Activated T-cell treated with anti-CD3 and anti-CD28 coated beads, Interleukin-2, amount 50 U/mL, for 4 hours (primary cell): ENCODE results near the gene DPYSL5. TPM values are rescaled to one million over a fixed set of nuclear protein-coding genes. Genes with fewer than 3 reads are reported as not detected.

ENCODE experiments used
- ATAC-seq, 2 donors: fragments of 200-7000 bp; cut with Tn5 transposase; one replicate each; pipeline ENCODE4 v1.10.0; 2021
- DNase-seq: peaks from one replicate; pipeline ENCODE4 v3.0.0-alpha.2; 2020
- H3K27me3 Mint-ChIP-seq: one replicate; pipeline ENCODE4 v1.8.0; 2021; ENCODE audit warnings: low read depth, mixed read lengths
- H3K36me3 Mint-ChIP-seq: one replicate; pipeline ENCODE4 v1.8.0; 2022; ENCODE audit warnings: mixed read lengths; ENCODE audit not compliant: insufficient read depth
- H3K4me1 Mint-ChIP-seq: one replicate; pipeline ENCODE4 v1.8.0; 2021; ENCODE audit warnings: low read depth, mixed read lengths
- H3K4me3 Mint-ChIP-seq: one replicate; pipeline ENCODE4 v1.8.0; 2021; ENCODE audit warnings: mild to moderate bottlenecking, moderate library complexity, mixed read lengths
- H3K9me3 Mint-ChIP-seq: one replicate; pipeline ENCODE4 v1.8.0; 2021; ENCODE audit warnings: mixed read lengths
- total RNA-seq, 3 donors: library from RNA; stranded (reverse); gene quantifications; one replicate each; pipeline ENCODE4 v1.2.1, GENCODE V29; 2021

Gene DPYSL5
- total RNA-seq, 3 donors from 2014 or later = not detected

- Mint-ChIP-seq H3K4me3 (no peak overlapping the region), H3K9me3 (no peaks in the 10 kb centered on the region), H3K36me3 (no peaks in the 10 kb centered on the region)
Observed at GRCh38 chr2:26977012-26977411, 129.1 kb downstream of the DPYSL5 start.

GRCh38 chr2:26978061-26978596 lies 130.2 kb downstream of the DPYSL5 start:
- Mint-ChIP-seq H3K4me1 (no peaks in the 10 kb centered on the region), H3K4me3 (no peak overlapping the region)
- DNase-seq = no peak

More at GRCh38 chr2:26977012-26977411, 129.1 kb downstream of the DPYSL5 start:
- DNase-seq = no peak
- no peak for ATAC-seq
- Mint-ChIP-seq H3K4me1 (no peaks in the 10 kb centered on the region), H3K27me3 (no peaks in the 10 kb centered on the region)

GRCh38 chr2:26979741-26980140 lies 131.8 kb downstream of the DPYSL5 start:
- no peaks in the 10 kb centered on the region for H3K36me3 Mint-ChIP-seq
- H3K4me1 Mint-ChIP-seq = no peaks in the 10 kb centered on the region
- ATAC-seq = no peak

More at GRCh38 chr2:26978061-26978596, 130.2 kb downstream of the DPYSL5 start:
- no peaks in the 10 kb centered on the region for H3K36me3 Mint-ChIP-seq
- no peaks in the 10 kb centered on the region for H3K9me3 Mint-ChIP-seq
- no peak for ATAC-seq
- H3K27me3 Mint-ChIP-seq = no peaks in the 10 kb centered on the region

DNA sequence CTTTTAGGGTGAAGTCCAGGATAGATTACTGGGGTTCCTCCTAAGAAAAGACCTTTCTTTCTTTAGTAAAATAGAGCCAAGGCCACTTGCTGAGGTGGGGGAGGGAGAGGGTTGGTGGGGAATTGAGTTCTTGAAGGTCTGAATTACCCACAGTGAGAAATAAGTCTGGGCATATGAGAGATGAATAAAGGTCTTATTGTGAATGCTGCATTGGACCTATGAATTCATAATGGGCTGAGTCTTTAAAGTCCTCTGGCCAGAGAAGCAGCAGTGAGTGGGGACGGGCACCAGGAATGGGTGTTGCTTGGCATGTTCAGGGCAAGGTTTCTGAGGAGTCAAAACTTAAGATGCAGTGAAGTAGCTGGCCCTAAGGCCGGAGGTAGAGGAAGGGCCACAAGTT lies 133.0 kb downstream of the DPYSL5 start:
- H3K9me3 Mint-ChIP-seq = no peaks in the 10 kb centered on the region
- H3K36me3 Mint-ChIP-seq = no peaks in the 10 kb centered on the region
- no peak for DNase-seq
- no peaks in the 10 kb centered on the region for H3K27me3 Mint-ChIP-seq
- no peaks in the 10 kb centered on the region for H3K4me1 Mint-ChIP-seq
- ATAC-seq = no peak
- H3K4me3 Mint-ChIP-seq = no peak overlapping the region

More at GRCh38 chr2:26979741-26980140, 131.8 kb downstream of the DPYSL5 start:
- no peaks in the 10 kb centered on the region for H3K9me3 Mint-ChIP-seq
- no peak for DNase-seq
- H3K27me3 Mint-ChIP-seq = no peaks in the 10 kb centered on the region
- H3K4me3 Mint-ChIP-seq = no peak overlapping the region

DNA sequence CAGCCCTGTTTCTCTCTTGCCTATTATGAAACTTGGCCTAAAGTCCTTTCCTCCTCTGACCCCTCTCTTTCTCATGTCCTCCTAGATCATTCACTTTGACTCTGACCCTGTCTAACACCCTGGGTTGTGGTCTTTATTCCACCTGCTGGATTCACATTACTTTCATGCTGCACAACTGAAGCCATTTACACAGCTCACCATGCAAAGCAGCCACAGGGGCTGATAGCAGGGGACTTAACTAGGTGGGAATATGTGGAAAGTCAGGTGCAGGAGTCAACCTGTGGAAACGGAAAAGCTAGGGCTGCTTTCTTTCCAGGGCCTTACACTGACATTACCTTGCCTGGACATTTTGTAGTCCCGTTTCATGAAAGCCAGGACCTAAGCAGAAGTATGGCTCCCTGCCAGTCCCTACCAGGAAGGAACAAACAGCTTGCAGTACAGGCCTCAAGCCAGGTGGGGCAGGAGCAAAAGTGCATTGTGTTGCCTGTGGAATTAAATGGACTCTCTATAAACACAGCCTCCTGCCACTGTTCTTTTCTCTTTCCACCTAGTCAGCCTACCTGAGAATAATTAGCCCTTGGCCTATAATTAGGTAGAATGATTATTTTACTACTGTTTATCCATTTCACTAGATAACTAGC lies 134.3 kb downstream of the DPYSL5 start:
- Mint-ChIP-seq H3K36me3 (no peaks in the 10 kb centered on the region), H3K4me1 (no peaks in the 10 kb centered on the region), H3K27me3 (no peaks in the 10 kb centered on the region), H3K4me3 (no peak overlapping the region), H3K9me3 (no peaks in the 10 kb centered on the region)
- peak; percentile 50 to 55 for ATAC-seq
- DNase-seq = no peak

GRCh38 chr2:26983746-26984145 lies 135.8 kb downstream of the DPYSL5 start:
- no peak overlapping the region for H3K4me3 Mint-ChIP-seq
- no peaks in the 10 kb centered on the region for H3K4me1 Mint-ChIP-seq
- no peaks in the 10 kb centered on the region for H3K9me3 Mint-ChIP-seq
- no peaks in the 10 kb centered on the region for H3K36me3 Mint-ChIP-seq
- no peaks in the 10 kb centered on the region for H3K27me3 Mint-ChIP-seq
- no peak for ATAC-seq
- no peak for DNase-seq

DNA sequence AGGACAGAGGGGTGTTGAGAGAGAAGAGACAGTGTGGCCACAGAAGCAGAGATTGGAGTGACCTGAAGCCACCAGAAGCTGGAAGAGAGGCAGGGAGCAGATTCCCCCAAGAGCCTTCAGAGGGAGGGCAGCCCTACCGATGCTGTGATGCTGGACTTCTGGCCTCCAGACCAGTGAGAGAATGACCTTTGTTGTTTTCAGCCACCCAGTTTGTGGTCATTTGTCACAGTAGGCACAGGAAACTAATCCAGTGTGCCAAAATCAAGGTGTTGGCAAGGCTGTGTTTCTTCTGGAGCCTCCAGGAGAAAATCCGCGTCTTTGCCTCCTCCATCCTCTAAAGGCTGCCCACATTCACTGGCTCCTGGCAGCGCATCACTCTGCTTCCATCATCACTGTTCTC lies 137.9 kb downstream of the DPYSL5 start:
- DNase-seq = no peak
- Mint-ChIP-seq H3K9me3 (no peaks in the 10 kb centered on the region), H3K27me3 (no peaks in the 10 kb centered on the region), H3K4me1 (no peaks in the 10 kb centered on the region), H3K4me3 (no peak overlapping the region), H3K36me3 (no peaks in the 10 kb centered on the region)
- ATAC-seq = no peak

- Mint-ChIP-seq H3K27me3 (no peaks in the 10 kb centered on the region), H3K4me3 (no peak overlapping the region), H3K9me3 (no peaks in the 10 kb centered on the region), H3K36me3 (no peaks in the 10 kb centered on the region), H3K4me1 (no peaks in the 10 kb centered on the region)
- DNase-seq (no peak), ATAC-seq (no peak)
Observed at GRCh38 chr2:26986576-26986975, 138.6 kb downstream of the DPYSL5 start.

- Mint-ChIP-seq H3K27me3 (no peaks in the 10 kb centered on the region), H3K36me3 (no peaks in the 10 kb centered on the region), H3K9me3 (no peaks in the 10 kb centered on the region), H3K4me3 (no peak overlapping the region), H3K4me1 (no peaks in the 10 kb centered on the region)
- no peak for ATAC-seq
- no peak for DNase-seq
Observed at GRCh38 chr2:26988058-26988860, 140.3 kb downstream of the DPYSL5 start.

GRCh38 chr2:26989156-26989555 lies 141.2 kb downstream of the DPYSL5 start:
- Mint-ChIP-seq H3K9me3 (no peaks in the 10 kb centered on the region), H3K4me3 (no peak overlapping the region), H3K27me3 (no peaks in the 10 kb centered on the region), H3K36me3 (no peaks in the 10 kb centered on the region), H3K4me1 (no peaks in the 10 kb centered on the region)
- ATAC-seq = no peak
- no peak for DNase-seq

DNA sequence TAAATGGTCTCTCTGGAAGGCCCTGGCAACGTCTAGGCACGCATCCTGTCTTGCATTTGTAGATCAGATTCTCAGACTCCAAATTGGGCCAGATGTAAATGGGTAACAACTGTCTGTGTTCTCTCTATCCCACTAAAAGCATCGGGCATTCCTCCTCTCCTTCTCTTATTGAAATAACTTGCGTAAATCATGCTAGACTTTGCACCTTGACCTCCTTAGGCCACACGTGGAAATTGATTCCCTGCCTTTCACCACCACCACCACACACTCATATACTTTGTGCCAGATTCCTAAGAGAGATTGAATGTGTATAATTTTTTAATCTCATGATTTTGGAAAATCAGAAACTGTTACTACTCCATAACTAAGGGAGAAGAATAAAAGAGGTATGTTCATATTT lies 143.8 kb downstream of the DPYSL5 start:
- Mint-ChIP-seq H3K27me3 (no peaks in the 10 kb centered on the region), H3K9me3 (no peaks in the 10 kb centered on the region), H3K4me1 (no peaks in the 10 kb centered on the region), H3K4me3 (no peak overlapping the region), H3K36me3 (no peaks in the 10 kb centered on the region)
- DNase-seq (no peak), ATAC-seq (no peak)

DNA sequence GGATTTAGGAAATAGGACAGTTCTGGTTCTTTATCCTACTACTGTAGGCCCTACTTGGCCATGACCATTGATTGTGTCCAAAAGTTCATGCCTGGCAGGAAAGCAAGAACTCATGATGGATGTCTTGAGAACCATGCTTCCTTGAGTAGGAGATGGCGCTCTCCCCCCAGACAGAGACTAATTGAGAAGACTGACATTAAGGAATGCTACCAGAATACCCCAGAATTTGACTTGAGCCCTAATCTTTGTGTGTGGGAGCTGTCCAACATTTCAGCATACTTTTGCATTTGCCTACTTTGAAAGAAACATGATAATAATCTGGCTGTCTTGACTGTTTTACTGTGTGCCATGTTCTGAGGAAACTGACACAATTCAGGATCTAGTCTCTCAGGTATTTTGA lies 145.8 kb downstream of the DPYSL5 start:
- Mint-ChIP-seq H3K27me3 (peaks cover under 1% of the 10 kb centered on the region), H3K4me3 (no peak overlapping the region), H3K9me3 (no peaks in the 10 kb centered on the region), H3K36me3 (no peaks in the 10 kb centered on the region), H3K4me1 (no peaks in the 10 kb centered on the region)
- DNase-seq (no peak), ATAC-seq (no peak)

- H3K36me3 Mint-ChIP-seq = peaks cover 2% of the 10 kb centered on the region
- H3K9me3 Mint-ChIP-seq = no peaks in the 10 kb centered on the region
- H3K4me1 Mint-ChIP-seq = no peaks in the 10 kb centered on the region
- H3K4me3 Mint-ChIP-seq = no peak overlapping the region
- DNase-seq = no peak
- H3K27me3 Mint-ChIP-seq = peaks cover 6% of the 10 kb centered on the region
- no peak for ATAC-seq
Observed at GRCh38 chr2:26994983-26995382, 147.1 kb downstream of the DPYSL5 start.

DNA sequence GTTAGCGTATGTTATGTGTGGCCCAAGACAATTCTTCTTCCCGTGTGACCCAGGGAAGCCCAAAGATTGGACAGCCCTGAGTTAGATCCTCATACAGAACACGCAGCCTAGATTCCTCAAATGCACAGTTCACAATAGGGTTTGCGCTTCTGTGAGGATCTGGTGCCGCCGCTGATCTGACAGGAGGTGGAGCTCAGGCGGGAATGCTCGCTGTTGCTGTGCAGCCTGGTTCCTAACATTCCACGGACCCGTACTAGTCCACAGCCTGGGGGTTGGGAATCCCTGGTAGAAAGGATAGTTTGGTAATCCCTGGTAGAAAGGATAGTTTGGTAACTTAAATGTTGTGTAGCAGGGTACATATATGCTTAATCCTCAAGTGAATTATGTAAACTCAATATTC lies 149.5 kb downstream of the DPYSL5 start:
- Mint-ChIP-seq H3K36me3 (peaks cover 2% of the 10 kb centered on the region), H3K9me3 (no peaks in the 10 kb centered on the region), H3K4me3 (no peak overlapping the region), H3K27me3 (peaks cover 7% of the 10 kb centered on the region), H3K4me1 (no peaks in the 10 kb centered on the region)
- DNase-seq (no peak), ATAC-seq (no peak)

- no peak overlapping the region for H3K4me3 Mint-ChIP-seq
Observed at GRCh38 chr2:26998323-26998722, 150.4 kb downstream of the DPYSL5 start.

More at GRCh38 chr2:26998323-26998722, 150.4 kb downstream of the DPYSL5 start:
- ATAC-seq (no peak), DNase-seq (no peak)
- H3K27me3 Mint-ChIP-seq = peaks cover 8% of the 10 kb centered on the region
- H3K9me3 Mint-ChIP-seq = no peaks in the 10 kb centered on the region
- H3K36me3 Mint-ChIP-seq = peaks cover 2% of the 10 kb centered on the region
- no peaks in the 10 kb centered on the region for H3K4me1 Mint-ChIP-seq
